CD4-positive, alpha-beta T cell (primary cell): ENCODE measurements around the gene NR3C1. TPM values are rescaled to one million over a fixed set of nuclear protein-coding genes. Genes with fewer than 3 reads are reported as not detected.

Experiments used
- ATAC-seq: fragments of 200-7000 bp; cut with Tn5 transposase; one replicate; pipeline ENCODE4 v1.10.0; 2022; ENCODE audit warnings: mild to moderate bottlenecking; ENCODE audit not compliant: poor library complexity
- CTCF ChIA-PET: fragments of 350-600 bp; sonication (Branson Sonifier 250); formaldehyde crosslinking; loops from one replicate; lab custom pipeline; 2021; ENCODE audit warnings: antibody characterized with exemption, inconsistent platforms; lab: Charles Lee
- POLR2A ChIA-PET: fragments of 350-600 bp; sonication (Branson Sonifier 250); formaldehyde crosslinking; loops from one replicate; lab custom pipeline; 2021; ENCODE audit warnings: antibody characterized with exemption, inconsistent platforms; lab: Charles Lee
- DNase-seq, 14 experiments: peaks; one replicate each; pipeline ENCODE4 v3.0.0-alpha.2; 2013 to 2020; ENCODE audit warnings: mixed read lengths in 2 of 14
- H3K27ac ChIP-seq, 2 donors: one replicate each; pipeline versions ENCODE4 v1.5.1 to v1.7.0; 2013; ENCODE audit warnings: low read length in 2 of 2, low read depth in 1 of 2, mild to moderate bottlenecking in 1 of 2
- H3K27me3 ChIP-seq, 2 experiments: 1 replicate in 1 of 2; 2 replicates in 1 of 2; pipeline versions ENCODE4 v1.6.1 to v1.7.0; 2013; ENCODE audit warnings: low read length in 2 of 2, control low read depth in 1 of 2, mild to moderate bottlenecking in 1 of 2, moderate library complexity in 1 of 2; ENCODE audit not compliant: insufficient read depth in 2 of 2, control insufficient read depth in 1 of 2
- H3K36me3 ChIP-seq: one replicate; pipeline ENCODE4 v1.6.1; 2013; ENCODE audit warnings: low read length, control low read depth; ENCODE audit not compliant: insufficient read depth
- H3K4me1 ChIP-seq: one replicate; pipeline ENCODE4 v1.6.1; 2013; ENCODE audit warnings: low read length, control low read depth; ENCODE audit not compliant: insufficient read depth
- H3K4me3 ChIP-seq: one replicate; pipeline ENCODE4 v1.5.1; 2013; ENCODE audit warnings: mild to moderate bottlenecking, low read length, moderate library complexity
- H3K9me3 ChIP-seq, 2 experiments: 1 replicate in 1 of 2; 2 replicates in 1 of 2; pipeline versions ENCODE4 v1.6.1 to v1.7.0; 2013; ENCODE audit warnings: low read length in 2 of 2, mild to moderate bottlenecking in 2 of 2, control low read depth in 1 of 2, moderate library complexity in 1 of 2; ENCODE audit not compliant: control insufficient read depth in 1 of 2, insufficient read depth in 1 of 2
- H3K27ac Mint-ChIP-seq: one replicate; pipeline ENCODE4 v1.8.0; 2020; ENCODE audit warnings: mixed read lengths
- H3K27me3 Mint-ChIP-seq: one replicate; pipeline ENCODE4 v1.8.0; 2021; ENCODE audit warnings: mixed read lengths
- H3K36me3 Mint-ChIP-seq: one replicate; pipeline ENCODE4 v1.8.0; 2021; ENCODE audit warnings: low read depth, mixed read lengths
- H3K4me1 Mint-ChIP-seq: one replicate; pipeline ENCODE4 v1.8.0; 2021; ENCODE audit warnings: low read depth, mixed read lengths
- H3K4me3 Mint-ChIP-seq: one replicate; pipeline ENCODE4 v1.8.0; 2020; ENCODE audit warnings: mild to moderate bottlenecking, mixed read lengths
- H3K9me3 Mint-ChIP-seq: one replicate; pipeline ENCODE4 v1.8.0; 2020; ENCODE audit warnings: mixed read lengths
- CTCF ChIP-seq: fragments of 200-600 bp; IDR thresholded peaks from one replicate; pipeline ENCODE4 v1.8.0; 2022; ENCODE audit warnings: antibody characterized with exemption, mild to moderate bottlenecking
- intact Hi-C, 2 experiments: fragments of 100-400 bp; cut with DNase I in 1 of 2; cut with micrococcal nuclease in 1 of 2; formaldehyde crosslinking; loops; one replicate each; pipeline versions ENCODE4 v1.15.1 to v1.9.0; 2023 to 2025; cut with DNase I, micrococcal nuclease
- total RNA-seq, 174 experiments: library from RNA in 2 of 174; stranded (reverse) in 2 of 174; gene quantifications; one replicate each; pipeline ENCODE4 v1.2.3 and lab custom pipeline; 2021 to 2026

Gene NR3C1
- total RNA-seq, 2 experiments from 2014 or later, result 168 to 191 TPM

GRCh38 chr5:143284521-143284920, 119.0 kb downstream of the NR3C1 start:
- H3K36me3 Mint-ChIP-seq, result peaks cover 90% of the 10 kb centered on the region
- POLR2A ChIA-PET, result interaction anchor here (0.6 kb wide), 1 partner anchor 358 kb away, joined by 3 read pairs; no protein-coding TSS in a partner anchor

GRCh38 chr5:143284002-143284401, 119.5 kb downstream of the NR3C1 start:
- no peak for DNase-seq
- ChIA-PET POLR2A (interaction anchor here (0.6 kb wide), 1 partner anchor 358 kb away, joined by 3 read pairs; no protein-coding TSS in a partner anchor), CTCF (interaction anchor here (0.7 kb wide), 1 partner anchor 15 kb away, joined by 3 read pairs; no protein-coding TSS in a partner anchor)
- no peak overlapping the region for H3K27ac ChIP-seq
- H3K36me3 Mint-ChIP-seq, result peaks cover 90% of the 10 kb centered on the region
- H3K36me3 ChIP-seq, result peaks cover 46% of the 10 kb centered on the region
- no peak for TF ChIP-seq CTCF
- H3K9me3 Mint-ChIP-seq, result no peaks in the 10 kb centered on the region
- intact Hi-C loops, result no loop called here
- no peaks in the 10 kb centered on the region for H3K27me3 ChIP-seq
- no peaks in the 10 kb centered on the region for H3K9me3 ChIP-seq
- no peaks in the 10 kb centered on the region for H3K4me1 ChIP-seq
- no peak overlapping the region for H3K27ac Mint-ChIP-seq
- H3K27me3 Mint-ChIP-seq, result no peaks in the 10 kb centered on the region
- H3K4me3 Mint-ChIP-seq, result no peak overlapping the region
- peaks cover 5% of the 10 kb centered on the region for H3K4me1 Mint-ChIP-seq
- no peak overlapping the region for H3K4me3 ChIP-seq
- no peak for ATAC-seq

More at GRCh38 chr5:143284521-143284920, 119.0 kb downstream of the NR3C1 start:
- DNase-seq, result peak in 2 of 14 experiments; percentile 14 to 15
- H3K9me3 ChIP-seq, result no peaks in the 10 kb centered on the region
- Mint-ChIP-seq H3K4me1 (peaks cover 5% of the 10 kb centered on the region), H3K9me3 (no peaks in the 10 kb centered on the region), H3K27ac (no peak overlapping the region), H3K4me3 (no peak overlapping the region), H3K27me3 (no peaks in the 10 kb centered on the region)
- CTCF ChIA-PET, result interaction anchor here (0.7 kb wide), 1 partner anchor 14 kb away, joined by 3 read pairs; no protein-coding TSS in a partner anchor
- TF ChIP-seq CTCF, result no peak
- no peaks in the 10 kb centered on the region for H3K4me1 ChIP-seq
- peaks cover 44% of the 10 kb centered on the region for H3K36me3 ChIP-seq
- H3K27me3 ChIP-seq, result no peaks in the 10 kb centered on the region
- H3K27ac ChIP-seq, result no peak overlapping the region
- no peak for ATAC-seq
- H3K4me3 ChIP-seq, result no peak overlapping the region
- intact Hi-C loops, result no loop called here

GRCh38 chr5:143281226-143281625, 122.3 kb downstream of the NR3C1 start:
- peaks cover 85% of the 10 kb centered on the region for H3K36me3 Mint-ChIP-seq
- ChIA-PET CTCF (interaction anchor here (0.7 to 0.9 kb wide), 2 partner anchors 10 to 668 kb away, joined by 3 to 5 read pairs; no protein-coding TSS in a partner anchor), POLR2A (interaction anchor here (0.7 kb wide), 1 partner anchor 11 kb away, joined by 3 read pairs; no protein-coding TSS in a partner anchor)
- Histone ChIP-seq H3K27ac (no peak overlapping the region), H3K36me3 (peaks cover 53% of the 10 kb centered on the region), H3K4me3 (no peak overlapping the region), H3K4me1 (no peaks in the 10 kb centered on the region), H3K27me3 (no peaks in the 10 kb centered on the region), H3K9me3 (no peaks in the 10 kb centered on the region)
- ATAC-seq, result no peak
- H3K9me3 Mint-ChIP-seq, result no peaks in the 10 kb centered on the region
- H3K4me3 Mint-ChIP-seq, result no peak overlapping the region
- H3K27me3 Mint-ChIP-seq, result no peaks in the 10 kb centered on the region
- H3K4me1 Mint-ChIP-seq, result no peaks in the 10 kb centered on the region
- TF ChIP-seq CTCF, result no peak
- intact Hi-C loops, result no loop called here
- H3K27ac Mint-ChIP-seq, result no peak overlapping the region
- DNase-seq, result no peak
